H1 (cell line): ENCODE measurements around the gene SLC6A2. TPM values are rescaled to one million over a fixed set of nuclear protein-coding genes. Genes with fewer than 3 reads are reported as not detected.

Experiments
- CTCF ChIA-PET: fragments of 300-600 bp; sonication (Branson Sonifier 250); formaldehyde crosslinking; loops from one replicate; lab custom pipeline; 2021; ENCODE audit not compliant: partially characterized antibody; lab: Charles Lee
- POLR2A ChIA-PET: fragments of 300-600 bp; sonication (Branson Sonifier 250); formaldehyde crosslinking; loops from one replicate; lab custom pipeline; 2021; ENCODE audit warnings: inconsistent platforms; ENCODE audit not compliant: partially characterized antibody; lab: Charles Lee
- DNase-seq, 2 experiments: peaks; one replicate each; pipeline versions ENCODE4 v3.0.0 to v3.0.0-alpha.2; 2010 to 2022; ENCODE audit warnings: low spot score in 2 of 2, low read depth in 1 of 2, mixed read lengths in 1 of 2
- FAIRE-seq: peaks from 2 replicates; lab custom pipeline; 2011; peaks lifted over from hg19 to GRCh38; lab: Jason Lieb, UNC
- H2AFZ ChIP-seq: 2 replicates; pipeline ENCODE4 v1.8.1; 2012; ENCODE audit warnings: low read length, inconsistent platforms
- H2AK5ac ChIP-seq: 2 replicates; pipeline ENCODE4 v1.6.1; 2013; ENCODE audit warnings: low read depth, low read length
- H2BK120ac ChIP-seq: replicated peaks from 2 replicates; pipeline ENCODE3; 2013; ENCODE audit warnings: low read depth, low read length, inconsistent platforms
- H2BK12ac ChIP-seq: 2 replicates; pipeline ENCODE4 v1.6.1; 2013; ENCODE audit warnings: low read depth, low read length
- H2BK15ac ChIP-seq: 2 replicates; pipeline ENCODE4 v1.6.1; 2013; ENCODE audit warnings: low read length
- H2BK20ac ChIP-seq: 2 replicates; pipeline ENCODE4 v1.6.1; 2013; ENCODE audit warnings: low read length
- H2BK5ac ChIP-seq: 2 replicates; pipeline ENCODE4 v1.6.1; 2013; ENCODE audit warnings: low read depth, low read length
- H3K14ac ChIP-seq: 2 replicates; pipeline ENCODE4 v1.6.1; 2013; ENCODE audit warnings: inconsistent platforms; ENCODE audit not compliant: insufficient read length
- H3K18ac ChIP-seq: 2 replicates; pipeline ENCODE4 v1.6.1; 2013; ENCODE audit warnings: low read length; ENCODE audit errors: extremely low read depth
- H3K23ac ChIP-seq: 2 replicates; pipeline ENCODE4 v1.6.1; 2013; ENCODE audit warnings: inconsistent platforms; ENCODE audit not compliant: insufficient read length
- H3K23me2 ChIP-seq: 2 replicates; pipeline ENCODE4 v1.6.1; 2013; ENCODE audit warnings: low read depth, low read length
- H3K27ac ChIP-seq: 2 replicates; pipeline ENCODE4 v1.6.1; 2011; ENCODE audit warnings: low read depth, low read length, inconsistent platforms
- H3K27me3 ChIP-seq, 4 experiments: replicated peaks in 1 of 4; 1 replicate in 1 of 4; 2 replicates in 3 of 4; pipeline versions ENCODE4 v1.6.1 to v1.8.1; 2011 to 2013; ENCODE audit warnings: low read length in 3 of 4, mild to moderate bottlenecking in 3 of 4, inconsistent platforms in 2 of 4, mixed read lengths in 2 of 4, moderate library complexity in 1 of 4; ENCODE audit not compliant: control insufficient read depth in 3 of 4, insufficient read depth in 3 of 4; ENCODE audit errors: extremely low read depth in 1 of 4
- H3K36me3 ChIP-seq, 4 experiments: 2 replicates each; pipeline versions ENCODE4 v1.6.1 to v1.8.1; 2011 to 2013; ENCODE audit warnings: mild to moderate bottlenecking in 4 of 4, low read length in 3 of 4, moderate library complexity in 2 of 4, control low read depth in 1 of 4, inconsistent platforms in 1 of 4; ENCODE audit not compliant: insufficient read depth in 4 of 4, control insufficient read depth in 2 of 4
- H3K4ac ChIP-seq: replicated peaks from 2 replicates; pipeline ENCODE3; 2013; ENCODE audit warnings: low read length, low read depth, mixed read lengths, inconsistent platforms; ENCODE audit not compliant: insufficient read length
- H3K4me1 ChIP-seq, 4 experiments: replicated peaks in 1 of 4; 1 replicate in 1 of 4; 2 replicates in 3 of 4; pipeline versions ENCODE4 v1.6.1 to v1.8.1; 2011 to 2013; ENCODE audit warnings: low read length in 3 of 4, inconsistent platforms in 2 of 4, mixed read lengths in 1 of 4; ENCODE audit not compliant: insufficient read depth in 4 of 4, control insufficient read depth in 3 of 4
- H3K4me2 ChIP-seq, 2 experiments: 2 replicates each; pipeline versions ENCODE4 v1.6.1 to v1.8.1; 2011 to 2013; ENCODE audit warnings: low read depth in 2 of 2, low read length in 2 of 2, control low read depth in 1 of 2, inconsistent platforms in 1 of 2, mild to moderate bottlenecking in 1 of 2; ENCODE audit not compliant: insufficient read depth in 1 of 2
- H3K4me3 ChIP-seq, 4 experiments: fragments of 200-600, 300-600 bp in 1 of 4; sonication (generic), shearing (Covaris generic), sonication (Bioruptor Twin) in 1 of 4; 2 replicates each; pipeline versions ENCODE4 v1.5.1 to v1.8.1; 2011 to 2016; ENCODE audit warnings: low read length in 4 of 4, low read depth in 3 of 4, control low read depth in 2 of 4, inconsistent platforms in 2 of 4, mild to moderate bottlenecking in 2 of 4, mixed read lengths in 1 of 4, moderate library complexity in 1 of 4; ENCODE audit not compliant: insufficient read depth in 2 of 4; ENCODE audit errors: extremely low read depth in 1 of 4
- H3K56ac ChIP-seq: replicated peaks from 2 replicates; pipeline ENCODE3; 2013; ENCODE audit warnings: low read depth, mild to moderate bottlenecking, mixed read lengths, low read length, inconsistent platforms; ENCODE audit not compliant: insufficient read length
- H3K79me1 ChIP-seq: 2 replicates; pipeline ENCODE4 v1.6.1; 2013; ENCODE audit warnings: low read depth, low read length, control low read depth
- H3K79me2 ChIP-seq, 2 experiments: 2 replicates each; pipeline versions ENCODE4 v1.6.1 to v1.8.1; 2012 to 2013; ENCODE audit warnings: low read length in 2 of 2, mild to moderate bottlenecking in 2 of 2, inconsistent platforms in 1 of 2; ENCODE audit not compliant: insufficient read depth in 2 of 2, control insufficient read depth in 1 of 2
- H3K9ac ChIP-seq, 4 experiments: replicated peaks in 1 of 4; 1 replicate in 1 of 4; 2 replicates in 3 of 4; pipeline versions ENCODE4 v1.6.1 to v1.8.1; 2011 to 2013; ENCODE audit warnings: low read depth in 3 of 4, low read length in 3 of 4, control low read depth in 2 of 4, mild to moderate bottlenecking in 2 of 4, moderate library complexity in 2 of 4, inconsistent platforms in 1 of 4; ENCODE audit errors: extremely low read depth in 1 of 4
- H3K9me3 ChIP-seq, 2 experiments: 2 replicates each; pipeline versions ENCODE4 v1.6.1 to v1.8.1; 2012 to 2013; ENCODE audit warnings: mild to moderate bottlenecking in 2 of 2, moderate library complexity in 2 of 2, control low read depth in 1 of 2, inconsistent platforms in 1 of 2, low read depth in 1 of 2, low read length in 1 of 2, mixed read lengths in 1 of 2; ENCODE audit not compliant: insufficient read depth in 2 of 2
- H4K20me1 ChIP-seq, 2 experiments: replicated peaks in 1 of 2; 2 replicates each; pipeline versions ENCODE3 to v1.8.1; 2011 to 2013; ENCODE audit warnings: inconsistent platforms in 2 of 2, low read length in 2 of 2, mild to moderate bottlenecking in 1 of 2; ENCODE audit not compliant: insufficient read depth in 2 of 2, control insufficient read depth in 1 of 2
- H4K5ac ChIP-seq: 2 replicates; pipeline ENCODE4 v1.6.1; 2013; ENCODE audit warnings: low read length, low read depth, mixed read lengths, inconsistent platforms; ENCODE audit not compliant: insufficient read length
- H4K8ac ChIP-seq: 2 replicates; pipeline ENCODE4 v1.8.0; 2013; ENCODE audit warnings: mild to moderate bottlenecking, moderate library complexity, low read length, inconsistent platforms; ENCODE audit not compliant: insufficient read depth; ENCODE audit errors: extremely low read depth
- H4K91ac ChIP-seq: replicated peaks from 2 replicates; pipeline ENCODE3; 2013; ENCODE audit warnings: low read length, mixed read lengths, inconsistent platforms; ENCODE audit not compliant: insufficient read length
- FOSL1 ChIP-seq: IDR thresholded peaks from 2 replicates; pipeline ENCODE4 v1.6.1; 2011; ENCODE audit warnings: mild to moderate bottlenecking, low read depth, low read length, moderate library complexity; ENCODE audit not compliant: insufficient read depth
- TBP ChIP-seq: IDR thresholded peaks from 2 replicates; pipeline ENCODE4 v1.6.1; 2011; ENCODE audit warnings: low read depth, low read length, improper control_type of control experiment
- WGBS, 2 experiments: shearing (Covaris generic) in 1 of 2; methylation state at CpG; one replicate each; pipeline versions ENCODE4 v1.1.6 to v1.1.7; 2013 to 2015; ENCODE audit warnings: low lambda C conversion rate in 2 of 2, mixed read lengths in 2 of 2, inconsistent platforms in 1 of 2, low coverage in 1 of 2, missing lambda C conversion rate in 1 of 2; ENCODE audit not compliant: insufficient replicate concordance in 2 of 2, insufficient coverage in 1 of 2, insufficient read length in 1 of 2; ENCODE audit errors: extremely low coverage in 1 of 2, missing lambda C conversion rate in 1 of 2; 5-methylcytosine and 5-hydroxymethylcytosine counted together
- polyA plus RNA-seq, 7 experiments: library from polyadenylated mRNA; depleted of rRNA in 3 of 7; stranded (reverse) in 5 of 7; unstranded in 2 of 7; fragments of >200 nt in 5 of 7; fragments of 200-250 nt in 2 of 7; gene quantifications; 1 replicate in 5 of 7; 2 replicates in 1 of 7; 4 replicates in 1 of 7; pipeline versions ENCODE4 v1.2.1 to v1.2.3, GENCODE V29; 2011 to 2013; ENCODE audit warnings: missing spikeins in 2 of 7, mixed read lengths in 2 of 7
- total RNA-seq: library from RNA; stranded (reverse); fragmentation: NEBNext Ultra II Directional; extraction: Animal tissue kit (Norgen Biotek cat#: 25700); gene quantifications from 2 replicates; pipeline ENCODE4 v1.2.1, GENCODE V29; 2021

SLC6A2 gene
- total and polyA plus RNA-seq, 2 of the 8 experiments (the other 6 are each of a cell fraction or from before 2014, with no cell fraction given), result 0.35 TPM; not detected in 1

DNA sequence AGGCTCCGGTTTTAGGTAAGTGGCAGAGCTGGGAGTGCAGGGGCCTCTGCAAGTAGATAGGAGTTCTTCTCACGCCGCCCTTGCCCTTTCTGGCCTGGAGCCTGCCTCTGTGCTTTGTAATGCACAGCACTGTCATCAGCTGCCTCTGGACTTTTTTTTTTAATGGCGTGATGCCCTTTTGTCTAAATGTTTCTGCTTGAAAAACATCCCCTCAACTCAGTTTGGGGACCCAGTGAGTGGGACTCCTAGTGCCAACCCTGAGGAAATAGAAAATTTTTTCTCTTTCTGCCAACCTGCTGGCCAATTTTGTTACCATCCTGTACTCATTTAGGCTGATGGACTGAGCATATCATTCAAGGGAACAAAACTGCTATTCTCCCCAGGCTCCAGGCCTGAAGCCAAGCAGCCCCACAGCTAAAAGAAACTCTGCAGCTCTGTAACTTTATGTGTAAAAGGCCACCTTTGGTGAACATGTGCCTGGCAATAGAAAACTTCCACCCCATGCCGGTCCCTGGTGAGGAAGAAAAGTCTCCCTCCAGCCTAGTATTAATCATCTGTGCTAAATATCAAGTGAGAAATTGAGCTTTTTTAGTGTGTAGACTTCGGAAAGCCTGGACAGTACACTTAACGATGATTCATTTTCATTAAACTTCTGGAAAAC is 22.5 kb downstream of the SLC6A2 start:
- Histone ChIP-seq H3K23ac (no peak overlapping the region), H2AFZ (no peak overlapping the region), H3K79me1 (no peaks in the 10 kb centered on the region), H2BK20ac (no peak overlapping the region), H3K4ac (no peak overlapping the region), H2AK5ac (no peak overlapping the region), H4K8ac (no peak overlapping the region), H3K14ac (no peak overlapping the region), H3K9me3 (no peaks in the 10 kb centered on the region), H3K4me3 (no peak overlapping the region), H3K79me2 (no peaks in the 10 kb centered on the region), H2BK120ac (no peak overlapping the region), H3K4me2 (no peak overlapping the region), H3K4me1 (no peaks in the 10 kb centered on the region), H3K27me3 (no peaks in the 10 kb centered on the region), H3K27ac (no peak overlapping the region), H4K91ac (no peak overlapping the region), H4K20me1 (no peaks in the 10 kb centered on the region), H3K56ac (no peak overlapping the region), H2BK12ac (no peak overlapping the region), H4K5ac (no peak overlapping the region), H2BK15ac (no peak overlapping the region), H3K36me3 (no peaks in the 10 kb centered on the region), H3K9ac (no peak overlapping the region), H2BK5ac (no peak overlapping the region), H3K23me2 (no peaks in the 10 kb centered on the region), H3K18ac (no peak overlapping the region)
- CTCF ChIA-PET, result interaction anchor here (0.6 to 2.5 kb wide), 4 partner anchors 23 to 214 kb away, joined by 3 to 11 read pairs (median 6); no protein-coding TSS in a partner anchor
- DNase-seq (no peak), FAIRE-seq (no peak)
- WGBS, 2 experiments, result 82% methylated on average over 7 of the region's 7 CpGs; no CpG with 5 or more reads in 1 of the 2 experiments
- TF ChIP-seq TBP (no peak), FOSL1 (no peak)
- POLR2A ChIA-PET, result no interaction called here
